Esophagus squamous epithelium (tissue), 4 donors: ENCODE results near the gene ACVR1B.

Experiments
- CTCF ChIP-seq, 6 experiments: fragments of 450-650 bp in 4 of 6; fragments of 200-600 bp in 2 of 6; sonication (generic) in 2 of 6; IDR thresholded peaks; one replicate each; pipeline ENCODE4 v1.5.1; 2016 to 2019; ENCODE audit warnings: antibody characterized with exemption in 6 of 6, mild to moderate bottlenecking in 4 of 6, moderate library complexity in 4 of 6
- POLR2A ChIP-seq, 4 donors: fragments of 450-650 bp; IDR thresholded peaks; one replicate each; pipeline ENCODE4 v1.6.1; 2017; ENCODE audit warnings: antibody characterized with exemption in 4 of 4, mild to moderate bottlenecking in 4 of 4, moderate library complexity in 3 of 4

GRCh38 chr12:51953089-51953488, 1.6 kb downstream of the ACVR1B start:
- TF ChIP-seq CTCF (IDR thresholded peaks at IDR 0.05) (no peak), POLR2A (IDR thresholded peaks at IDR 0.05) (no peak)
